GM18499 (cell line): ENCODE data around the gene EIF4EBP2.
A peak's percentile ranks its signal among the peaks of the same experiment; 100 is the strongest.

Source experiments
- ATAC-seq: cut with Tn5 transposase; IDR thresholded peaks from one replicate; pipeline ENCODE4 v1.9.1; 2021; ENCODE audit warnings: moderate number of reproducible peaks; ENCODE audit not compliant: insufficient read depth, unreplicated experiment

Gene EIF4EBP2

GRCh38 chr10:70404036-70404786, at the start of gene EIF4EBP2:
TSS of gene EIF4EBP2 (plus strand) at chr10:70404145. CDS start at chr10:70404402, 257 bp downstream.
- peak; percentile 41 for ATAC-seq

- ATAC-seq, result no peak
Measured at GRCh38 chr10:70354556-70354955, 49.4 kb upstream of the EIF4EBP2 start.

- peak; percentile 53 for ATAC-seq
Measured at GRCh38 chr10:70355051-70356021, 48.6 kb upstream of the EIF4EBP2 start.

GRCh38 chr10:70357565-70357964, 46.4 kb upstream of the EIF4EBP2 start:
- ATAC-seq, result no peak

GRCh38 chr10:70358446-70358845, 45.5 kb upstream of the EIF4EBP2 start:
- ATAC-seq, result no peak

GRCh38 chr10:70359017-70359550, 44.9 kb upstream of the EIF4EBP2 start:
- no peak for ATAC-seq

- ATAC-seq, result no peak
Measured at GRCh38 chr10:70360215-70360614, 43.7 kb upstream of the EIF4EBP2 start.

- ATAC-seq, result no peak
Measured at GRCh38 chr10:70362328-70362727, 41.6 kb upstream of the EIF4EBP2 start.

- ATAC-seq, result no peak
Measured at GRCh38 chr10:70363292-70363691, 40.7 kb upstream of the EIF4EBP2 start.

- ATAC-seq, result no peak
Measured at GRCh38 chr10:70363971-70364771, 39.8 kb upstream of the EIF4EBP2 start.

- ATAC-seq, result no peak
Measured at GRCh38 chr10:70364772-70365091, 39.2 kb upstream of the EIF4EBP2 start.

- ATAC-seq, result no peak
Measured at GRCh38 chr10:70367195-70367796, 36.6 kb upstream of the EIF4EBP2 start.

GRCh38 chr10:70368774-70369482, 35.0 kb upstream of the EIF4EBP2 start:
- no peak for ATAC-seq

- no peak for ATAC-seq
Measured at GRCh38 chr10:70369498-70370018, 34.4 kb upstream of the EIF4EBP2 start.

- ATAC-seq, result no peak
Measured at GRCh38 chr10:70370766-70371165, 33.2 kb upstream of the EIF4EBP2 start.

GRCh38 chr10:70371846-70372245, 32.1 kb upstream of the EIF4EBP2 start:
- no peak for ATAC-seq

- no peak for ATAC-seq
Measured at GRCh38 chr10:70374775-70375614, 28.9 kb upstream of the EIF4EBP2 start.
